D341Med (cell line): Measurements from ENCODE around the gene CRYGS.
A peak's percentile ranks its signal among the peaks of the same experiment; 100 is the strongest.
"Not testable (repeated sequence)": the region's sequence is repeated elsewhere in the genome, so short reads cannot be mapped to it uniquely, and the experiment has no call there.

ENCODE experiments used
- DNase-seq: peaks from one replicate; pipeline ENCODE4 v3.0.0; 2012; ENCODE audit warnings: low spot score

Gene CRYGS

GRCh38 chr3:186544281-186544680 is at the start of gene CRYGS:
TSS of gene CRYGS (minus strand) at chr3:186544380. CDS start at chr3:186544326, 54 bp downstream.
- DNase-seq, result no peak

- no peak for DNase-seq
Measured at GRCh38 chr3:186593862-186594261, 49.7 kb upstream of the CRYGS start.

DNA sequence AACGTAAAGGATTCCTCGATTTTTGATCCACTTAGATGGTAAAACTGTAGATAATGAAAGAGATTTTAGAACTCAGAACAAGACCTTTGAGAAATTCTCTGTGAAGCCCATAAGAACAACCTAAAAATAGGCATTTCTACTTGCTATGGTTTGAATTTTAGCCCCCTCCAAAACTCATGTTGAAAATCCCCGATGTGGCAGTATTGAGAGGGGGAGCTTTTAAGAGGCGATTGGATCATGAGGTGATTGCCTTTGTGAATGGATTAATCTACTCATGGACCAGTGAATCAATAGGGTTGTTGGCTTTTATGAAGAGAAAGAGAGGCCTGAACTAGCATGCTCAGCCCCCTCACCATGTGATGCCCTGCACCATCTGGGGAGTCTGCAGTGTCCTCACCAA is 48.5 kb upstream of the CRYGS start:
- DNase-seq, result no peak

- no peak for DNase-seq
Measured at GRCh38 chr3:186590580-186591295, 46.6 kb upstream of the CRYGS start.

- DNase-seq, result no peak
Measured at GRCh38 chr3:186589856-186590579, 45.8 kb upstream of the CRYGS start.

DNA sequence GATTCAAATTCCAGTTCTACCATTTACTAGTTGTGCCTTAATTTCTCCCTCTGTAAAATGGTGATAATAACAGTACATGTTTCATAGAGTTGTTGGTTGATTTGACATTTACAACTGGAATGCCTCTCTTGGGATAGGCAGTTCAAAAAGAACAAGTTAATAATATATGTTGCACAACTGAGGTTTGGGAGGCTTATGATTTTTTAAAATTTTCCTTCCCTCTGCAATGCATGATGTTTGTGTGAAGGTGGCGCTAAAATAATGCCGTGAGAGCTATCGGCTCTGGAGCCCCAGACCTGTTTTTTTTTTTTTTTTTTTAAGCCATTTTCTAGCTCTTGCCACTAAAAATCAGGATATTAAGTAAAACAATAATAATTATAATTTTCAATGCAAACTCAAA is 44.9 kb upstream of the CRYGS start:
- DNase-seq, result no peak

- no peak for DNase-seq
Measured at GRCh38 chr3:186588632-186589031, 44.5 kb upstream of the CRYGS start.

DNA sequence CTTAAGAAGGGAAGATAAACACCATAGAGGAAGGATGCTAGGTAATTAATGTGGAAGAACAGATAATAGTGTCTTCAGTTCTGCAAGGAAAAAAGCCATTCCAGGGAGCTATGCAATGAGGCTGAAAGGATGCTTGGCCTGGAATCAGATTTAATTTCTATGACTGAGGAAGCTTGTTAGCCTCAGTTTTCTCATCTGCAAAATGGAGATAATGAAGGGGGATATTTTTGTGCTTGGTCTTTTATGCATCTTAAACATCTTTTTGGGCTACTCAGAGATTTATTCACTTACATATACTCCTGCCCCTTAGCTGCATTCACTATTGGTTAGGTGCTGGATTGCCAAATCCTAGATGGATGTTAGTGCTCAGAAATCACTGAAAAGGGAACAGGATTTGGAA is 43.0 kb upstream of the CRYGS start:
- no peak for DNase-seq

DNA sequence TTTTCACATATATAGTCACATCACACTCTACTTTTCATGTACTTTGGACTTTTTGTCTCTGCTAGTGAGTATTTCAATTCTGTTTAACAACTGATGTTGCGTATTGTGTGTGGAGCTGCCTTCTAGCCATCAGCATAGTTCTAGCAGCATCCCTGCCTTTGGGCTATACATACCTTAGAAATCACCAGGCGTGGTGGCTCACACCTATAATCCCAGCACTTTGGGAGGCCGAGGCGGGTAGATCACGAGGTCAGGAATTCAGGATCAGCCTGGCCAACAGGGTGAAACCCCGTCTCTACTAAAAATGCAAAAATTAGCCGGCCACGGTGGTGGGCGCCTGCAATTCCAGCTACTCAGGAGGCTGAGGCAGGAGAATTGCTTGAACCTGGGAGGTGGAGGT is 42.1 kb upstream of the CRYGS start:
- not testable (repeated sequence) for DNase-seq

DNA sequence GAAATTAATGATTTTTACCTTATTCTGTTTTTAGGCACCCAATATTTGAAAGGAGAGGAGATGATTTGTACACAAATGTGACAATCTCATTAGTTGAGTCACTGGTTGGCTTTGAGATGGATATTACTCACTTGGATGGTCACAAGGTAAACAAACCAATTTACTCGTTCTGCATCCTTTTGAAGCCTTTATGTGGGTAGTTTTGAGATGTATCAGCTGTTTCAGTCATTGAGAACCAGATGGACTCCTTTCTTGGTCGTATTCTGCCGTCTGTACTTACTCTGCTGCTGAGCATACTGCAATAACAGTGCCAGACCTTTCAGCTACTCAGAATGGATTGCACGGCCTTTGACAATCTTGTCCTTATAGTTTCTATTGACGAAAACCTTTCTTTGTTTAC is 39.7 kb upstream of the CRYGS start:
- no peak for DNase-seq

DNA sequence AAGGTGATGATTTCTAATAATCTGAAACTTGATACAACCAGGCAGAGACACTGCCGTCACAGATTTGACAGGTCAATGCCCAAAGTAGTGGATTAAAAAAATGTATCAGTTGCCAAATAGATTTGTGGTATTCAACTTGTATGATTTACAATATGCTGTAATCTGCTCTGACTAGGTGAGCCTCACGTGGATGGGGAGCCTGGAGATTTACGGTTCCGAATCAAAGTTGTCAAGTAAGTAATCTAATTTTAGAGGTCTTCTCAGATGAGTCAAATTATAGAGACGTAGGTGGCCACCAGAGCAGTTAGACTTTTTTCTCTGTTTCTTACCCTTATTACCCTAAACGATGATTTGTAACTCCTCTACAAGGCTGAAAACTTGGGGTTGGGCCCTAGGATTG is 38.4 kb upstream of the CRYGS start:
- DNase-seq, result no peak

DNA sequence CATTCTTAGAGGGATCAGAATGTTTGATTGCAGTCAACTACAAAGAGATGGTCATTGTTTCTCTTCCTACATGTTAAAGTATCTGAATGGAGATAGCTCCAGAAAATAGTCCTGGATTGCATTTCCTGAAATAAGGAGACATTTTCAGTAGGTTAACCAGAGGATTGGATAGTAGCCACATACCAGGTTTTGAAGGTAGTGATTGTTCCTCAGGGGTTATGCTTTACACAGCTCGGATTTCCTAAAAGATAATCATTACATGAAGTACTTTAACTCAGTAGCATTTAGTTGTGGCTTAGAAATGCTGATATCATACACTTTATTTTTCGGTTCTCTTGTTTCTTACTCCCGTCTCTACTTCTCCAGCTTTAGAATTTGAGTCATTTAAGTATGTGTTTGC is 36.6 kb upstream of the CRYGS start:
- no peak for DNase-seq

DNA sequence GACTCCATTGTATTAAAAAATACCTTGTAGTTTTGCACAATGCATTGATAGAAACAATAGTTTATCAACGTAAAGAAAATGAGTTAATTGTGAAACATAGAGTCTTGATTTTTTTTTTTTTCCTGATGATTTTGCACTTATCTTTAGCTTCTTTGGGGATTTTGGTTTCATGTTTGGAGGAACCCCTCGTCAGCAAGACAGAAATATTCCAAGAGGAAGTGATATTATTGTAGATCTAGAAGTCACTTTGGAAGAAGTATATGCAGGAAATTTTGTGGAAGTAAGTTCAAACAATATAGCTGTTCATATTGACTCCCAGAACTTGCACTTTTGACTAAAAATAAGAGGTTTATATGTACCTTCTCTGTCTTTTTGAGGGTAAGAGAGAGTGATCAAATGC is 33.3 kb upstream of the CRYGS start:
- no peak for DNase-seq

- no peak for DNase-seq
Measured at GRCh38 chr3:186571644-186572013, 27.4 kb upstream of the CRYGS start.

DNA sequence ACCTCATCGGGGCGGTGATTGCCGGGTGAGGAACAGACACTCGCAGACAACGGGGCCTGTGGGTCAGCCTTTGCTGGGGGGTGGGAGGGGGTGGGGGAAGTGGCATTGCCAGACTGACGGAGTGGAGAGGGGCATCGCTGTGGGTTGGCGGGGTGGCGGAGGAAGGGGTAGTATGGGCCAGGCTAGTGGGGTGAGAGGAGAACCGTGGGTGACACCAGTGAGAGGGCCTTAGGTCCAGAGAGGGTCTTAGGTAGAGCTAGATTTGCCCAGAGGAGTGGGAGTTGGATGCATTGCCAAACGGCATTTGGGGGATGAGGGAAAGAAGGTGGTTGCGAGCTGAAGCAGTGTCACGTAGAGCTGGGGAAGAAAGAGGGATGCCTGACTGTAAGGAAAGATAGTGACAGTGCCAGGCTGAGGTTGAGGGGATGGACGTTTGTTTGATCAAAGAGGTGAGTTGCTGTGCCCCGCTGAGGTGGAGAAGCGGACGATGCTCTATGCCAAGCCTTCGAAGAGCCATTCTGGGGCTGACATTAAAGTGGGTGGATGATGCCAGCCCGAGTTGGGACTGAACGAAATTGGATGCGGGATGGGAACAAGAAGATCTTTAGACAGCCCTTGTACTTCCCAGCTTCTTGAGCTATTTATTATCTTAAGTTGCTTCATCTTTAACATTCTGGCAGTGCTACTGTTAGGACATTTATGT is 26.9 kb upstream of the CRYGS start:
- no peak for DNase-seq

GRCh38 chr3:186570096-186570940 is 26.1 kb upstream of the CRYGS start, which contains the start of gene DNAJB11:
TSS of gene DNAJB11 (plus strand) at chr3:186570720. CDS start at chr3:186570898, 178 bp downstream.
- DNase-seq, result peak; percentile 95

- no peak for DNase-seq
Measured at GRCh38 chr3:186569779-186570095, 25.6 kb upstream of the CRYGS start.

GRCh38 chr3:186569361-186569760 is 25.2 kb upstream of the CRYGS start:
- DNase-seq, result not testable (repeated sequence)

GRCh38 chr3:186567072-186567921 is 23.1 kb upstream of the CRYGS start, which contains the start of gene TBCCD1:
TSS of gene TBCCD1 (minus strand) at chr3:186567339. CDS start at chr3:186564329, 3,010 bp downstream.
- peak; percentile 96 for DNase-seq

- DNase-seq, result no peak
Measured at GRCh38 chr3:186566772-186567071, 22.5 kb upstream of the CRYGS start.

DNA sequence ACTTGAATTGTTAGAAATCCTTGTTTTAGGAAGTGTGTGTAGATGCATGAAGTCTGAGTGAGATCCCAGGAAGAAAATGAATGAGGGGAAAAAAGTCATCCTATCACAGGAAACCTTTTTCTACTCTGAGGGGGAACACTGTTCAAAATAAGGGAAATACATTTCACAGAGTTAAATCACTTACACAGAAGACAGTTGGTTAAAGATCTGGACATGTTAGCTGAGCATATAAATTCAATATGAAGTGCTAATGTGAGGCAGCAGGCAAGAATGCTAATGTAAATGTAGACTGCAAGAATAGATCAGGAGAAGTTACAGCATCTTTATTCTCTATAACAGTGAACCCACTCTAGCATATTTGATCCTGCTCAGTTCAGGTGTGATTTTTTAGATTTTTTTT is 20.4 kb upstream of the CRYGS start:
- DNase-seq, result no peak
